ENCODE results near the gene MPPED2. TPM values are rescaled to one million over a fixed set of nuclear protein-coding genes. Genes with fewer than 3 reads are reported as not detected.

The MPPED2 gene
- not detected in 2 replicates for total RNA-seq (2014; rRNA removed; shearing (Covaris generic))
- 1.2 and 1.3 TPM in 2 replicates for polyA plus RNA-seq (2015; cell fraction: cytosol; rRNA removed)
- 0.67 and 0.81 TPM in 2 replicates for polyA plus RNA-seq (2015; cell fraction: nucleus; rRNA removed)

GRCh38 chr11:30586251-30587144 lies at the start of gene MPPED2:
Gene MPPED2 (minus strand): TSS chr11:30586353. CDS start chr11:30580373, 5,980 bp downstream.
- no peak for DNase-seq (ENCODE audit: low read depth)

- peak; percentile 2 for DNase-seq (ENCODE audit: low read depth)
These were observed 49.3 kb upstream of the MPPED2 start for GRCh38 chr11:30635401-30635989.

- DNase-seq (ENCODE audit: low read depth), result no peak
These were observed 45.0 kb upstream of the MPPED2 start for GRCh38 chr11:30631148-30631547.

GRCh38 chr11:30619767-30620166 lies 33.6 kb upstream of the MPPED2 start:
- no peak for DNase-seq (ENCODE audit: low read depth)

GRCh38 chr11:30617762-30618161 lies 31.6 kb upstream of the MPPED2 start:
- DNase-seq (ENCODE audit: low read depth), result no peak

GRCh38 chr11:30610628-30611027 lies 24.5 kb upstream of the MPPED2 start:
- no peak for DNase-seq (ENCODE audit: low read depth)

- DNase-seq (ENCODE audit: low read depth), result no peak
These were observed 22.4 kb upstream of the MPPED2 start for GRCh38 chr11:30608534-30608933.

GRCh38 chr11:30605036-30605605 lies 19.0 kb upstream of the MPPED2 start:
- DNase-seq (ENCODE audit: low read depth), result no peak

- DNase-seq (ENCODE audit: low read depth), result no peak
These were observed 17.2 kb upstream of the MPPED2 start for GRCh38 chr11:30603357-30603756.

GRCh38 chr11:30596832-30597231 lies 10.7 kb upstream of the MPPED2 start:
- no peak for DNase-seq (ENCODE audit: low read depth)

GRCh38 chr11:30595934-30596333 lies 9.8 kb upstream of the MPPED2 start:
- DNase-seq (ENCODE audit: low read depth), result no peak

- no peak for DNase-seq (ENCODE audit: low read depth)
These were observed 8.7 kb upstream of the MPPED2 start for GRCh38 chr11:30594646-30595411.

- DNase-seq (ENCODE audit: low read depth), result no peak
These were observed 1.2 kb upstream of the MPPED2 start for GRCh38 chr11:30587269-30587812.

- no peak for DNase-seq (ENCODE audit: low read depth)
These were observed 282 bp downstream of the MPPED2 start for GRCh38 chr11:30585892-30586250.

GRCh38 chr11:30585125-30585891 lies 845 bp downstream of the MPPED2 start:
- no peak for DNase-seq (ENCODE audit: low read depth)

GRCh38 chr11:30583476-30584280 lies 2.5 kb downstream of the MPPED2 start:
- DNase-seq (ENCODE audit: low read depth), result no peak

- DNase-seq (ENCODE audit: low read depth), result no peak
These were observed 3.4 kb downstream of the MPPED2 start for GRCh38 chr11:30582726-30583125.

GRCh38 chr11:30581675-30582074 lies 4.5 kb downstream of the MPPED2 start:
- no peak for DNase-seq (ENCODE audit: low read depth)

GRCh38 chr11:30580573-30580972 lies 5.6 kb downstream of the MPPED2 start:
- no peak for DNase-seq (ENCODE audit: low read depth)
